GM18873 (cell line): ENCODE measurements around the gene SLC22A1.
A peak's percentile ranks its signal among the peaks of the same experiment; 100 is the strongest.
"Not testable (repeated sequence)": the region's sequence is repeated elsewhere in the genome, so short reads cannot be mapped to it uniquely, and the experiment has no call there.

Experiments used
- ATAC-seq: cut with Tn5 transposase; IDR thresholded peaks from one replicate; pipeline ENCODE4 v1.9.1; 2021; ENCODE audit warnings: mild to moderate bottlenecking, moderate library complexity, moderate number of reproducible peaks; ENCODE audit not compliant: unreplicated experiment, low FRiP score

The SLC22A1 gene

DNA sequence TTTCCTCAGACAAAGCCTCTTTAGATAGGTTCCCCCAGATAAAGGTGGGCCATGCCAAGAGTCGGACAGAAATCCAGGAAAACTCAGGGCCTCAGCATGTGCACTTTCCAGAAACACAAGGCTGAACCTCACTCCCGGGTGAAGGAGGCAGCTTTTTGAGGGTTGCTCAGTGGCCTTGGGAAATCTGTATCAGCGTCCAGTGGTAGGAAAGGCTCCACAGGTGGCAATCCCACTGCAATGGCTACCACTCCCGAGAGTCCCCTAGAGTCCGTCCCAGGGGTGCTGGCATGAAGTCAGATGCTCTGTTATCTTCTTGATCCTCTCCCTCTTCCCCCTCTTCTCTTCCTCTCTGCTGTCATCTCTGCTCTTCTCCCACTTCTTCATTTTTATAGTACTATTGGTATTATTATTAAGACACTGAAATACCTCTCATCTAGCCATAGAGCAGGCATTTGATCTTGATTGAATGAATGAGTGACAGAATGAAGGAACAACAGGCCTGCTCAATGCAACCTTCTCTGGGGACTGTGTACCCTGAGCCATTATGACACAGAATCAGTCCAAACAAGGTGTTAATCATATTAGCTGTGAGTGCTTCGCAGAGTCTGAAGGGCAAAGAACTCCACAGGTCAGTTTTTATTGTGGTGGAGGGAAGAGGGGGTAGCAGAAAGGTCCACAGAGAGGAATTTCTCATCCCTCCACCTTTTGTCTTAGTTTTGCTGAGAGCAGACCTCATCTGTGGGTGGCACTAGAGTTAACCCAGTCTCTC, 13.3 kb downstream of the SLC22A1 start:
- no peak for ATAC-seq

DNA sequence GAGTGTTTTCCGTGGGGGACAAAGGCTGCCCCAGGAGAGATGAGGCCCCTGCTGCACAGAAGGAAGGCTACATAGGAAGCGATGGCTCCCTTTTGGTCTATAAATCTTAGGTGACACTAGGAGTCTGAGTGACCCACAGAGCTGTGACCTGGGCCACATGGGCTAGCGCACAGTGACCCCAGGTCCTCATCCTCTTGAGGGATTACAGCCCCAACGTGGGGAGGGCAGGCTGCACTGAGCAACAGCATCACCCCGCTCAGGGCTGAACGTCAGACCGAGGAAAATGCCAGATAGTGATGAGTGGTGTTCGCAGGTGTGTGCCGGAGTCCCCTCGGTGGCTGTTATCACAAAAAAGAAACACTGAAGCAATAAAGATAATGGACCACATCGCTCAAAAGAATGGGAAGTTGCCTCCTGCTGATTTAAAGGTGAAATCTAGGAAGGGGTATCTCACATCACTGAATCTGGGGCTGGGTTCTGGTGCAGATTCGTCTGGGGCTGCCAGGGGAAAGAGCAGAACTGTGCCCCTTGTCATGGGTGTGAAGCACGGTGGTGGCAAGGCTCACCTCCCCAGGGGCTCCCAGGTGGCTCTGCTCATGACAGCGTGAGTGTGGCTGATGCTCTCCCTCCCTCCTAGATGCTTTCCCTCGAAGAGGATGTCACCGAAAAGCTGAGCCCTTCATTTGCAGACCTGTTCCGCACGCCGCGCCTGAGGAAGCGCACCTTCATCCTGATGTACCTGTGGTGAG, 14.5 kb downstream of the SLC22A1 start:
- ATAC-seq = no peak

DNA sequence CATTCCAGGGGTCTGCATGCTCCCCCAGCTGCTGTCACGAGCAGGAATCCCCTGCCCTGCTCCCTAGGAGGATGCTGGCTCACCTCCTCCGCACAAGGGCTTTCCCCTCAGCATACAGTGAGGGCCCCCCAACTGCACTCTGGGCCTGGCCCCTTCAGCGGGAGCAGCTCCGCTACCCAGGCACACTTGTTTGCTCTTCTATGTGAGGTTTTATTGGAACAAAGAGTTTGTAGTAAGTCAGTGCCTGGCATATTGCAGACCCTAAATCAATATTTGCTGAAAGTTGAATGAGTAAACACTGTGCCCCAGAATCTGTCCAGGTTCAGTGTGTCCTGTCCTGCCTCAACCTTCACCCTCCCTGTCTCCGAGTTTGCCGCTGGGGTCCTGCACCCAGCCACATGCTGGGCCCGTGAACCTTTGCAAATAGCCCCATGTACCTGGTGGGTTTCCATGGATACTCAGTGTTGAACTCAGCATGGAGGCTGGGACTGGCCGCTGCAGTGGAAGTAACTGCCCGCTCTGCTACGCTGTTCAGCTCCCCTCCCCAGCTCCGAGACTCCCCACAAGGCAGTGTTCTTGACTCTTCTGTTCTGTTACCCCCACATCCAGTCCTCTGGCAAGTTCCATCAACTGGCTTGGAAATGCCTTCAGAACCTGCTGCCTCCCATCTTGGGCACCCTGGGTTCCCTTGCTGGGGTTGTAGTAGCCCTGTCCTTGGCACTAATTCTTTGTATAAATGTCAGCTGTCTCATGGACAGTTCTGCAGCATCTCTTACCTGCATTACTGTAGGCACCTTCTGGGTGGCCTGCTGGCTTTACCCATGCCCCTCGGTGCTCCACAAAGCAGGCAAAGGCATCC, 15.7 kb downstream of the SLC22A1 start:
- ATAC-seq = no peak

DNA sequence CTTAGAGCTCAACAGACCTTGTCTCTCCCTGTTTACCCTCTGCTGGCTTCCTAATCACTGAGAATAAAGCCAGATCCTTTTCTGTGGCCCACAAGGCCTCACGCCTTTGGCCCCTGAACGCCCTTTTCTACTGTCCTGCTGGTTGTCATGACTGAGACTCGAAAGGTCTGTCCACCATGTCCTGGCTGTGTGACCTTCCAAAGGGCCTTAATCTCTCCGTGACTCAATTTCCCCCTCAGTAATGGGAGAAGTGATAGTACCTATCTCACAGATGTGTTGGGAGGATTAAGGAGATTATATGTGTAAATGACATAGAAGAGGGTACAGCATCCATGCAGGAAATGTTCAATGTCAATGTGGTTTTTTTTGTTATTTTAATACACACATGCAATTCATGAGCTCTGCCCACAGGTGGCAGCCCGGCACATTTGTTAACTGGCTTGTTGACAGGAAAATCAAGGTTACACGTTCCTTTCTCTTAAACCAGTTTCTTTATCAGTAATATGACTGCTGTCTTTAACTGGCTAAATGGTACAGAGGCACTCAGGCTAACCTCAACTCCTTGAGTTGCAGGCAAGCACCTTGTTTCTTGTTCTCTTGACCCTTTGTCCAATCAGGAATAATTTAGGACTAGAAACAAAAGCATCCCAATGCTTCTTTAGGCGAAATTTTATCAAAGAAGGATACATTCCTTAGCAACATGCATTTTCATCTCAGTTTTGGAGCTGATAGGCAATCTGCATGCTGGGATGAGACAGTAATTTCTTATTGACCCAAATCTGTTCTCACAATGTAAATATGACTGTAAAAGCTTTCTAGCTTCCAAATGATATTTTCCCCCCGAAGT, 16.6 kb downstream of the SLC22A1 start:
- peak; percentile 35 for ATAC-seq

DNA sequence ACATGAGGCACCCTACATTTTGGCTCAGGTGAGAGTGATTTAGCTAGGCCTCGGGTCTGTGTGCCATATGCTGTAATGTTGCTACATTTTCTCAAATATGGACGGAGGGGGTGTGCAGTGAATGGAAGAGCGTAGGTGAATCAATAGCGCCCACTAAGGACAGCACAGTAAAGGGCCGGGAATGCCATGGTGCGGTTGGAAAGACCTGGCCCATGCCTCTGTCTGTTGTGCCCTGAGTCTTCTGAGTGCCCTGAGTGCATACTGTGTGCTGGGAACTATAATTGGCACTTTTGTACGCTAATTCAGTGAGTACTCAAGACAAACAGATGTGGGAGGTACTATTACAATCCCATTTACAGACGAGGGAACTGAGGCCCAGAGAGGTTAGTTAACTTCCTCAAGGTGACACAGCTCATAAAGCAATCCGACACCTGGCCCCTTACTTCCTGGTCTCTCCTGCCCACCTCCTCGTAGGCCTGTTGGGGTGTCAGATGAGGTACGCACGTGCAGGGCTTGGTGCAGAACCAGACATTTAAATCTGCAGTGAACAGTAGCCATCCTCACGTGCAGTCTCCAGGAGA, 17.3 kb downstream of the SLC22A1 start:
- ATAC-seq = no peak

DNA sequence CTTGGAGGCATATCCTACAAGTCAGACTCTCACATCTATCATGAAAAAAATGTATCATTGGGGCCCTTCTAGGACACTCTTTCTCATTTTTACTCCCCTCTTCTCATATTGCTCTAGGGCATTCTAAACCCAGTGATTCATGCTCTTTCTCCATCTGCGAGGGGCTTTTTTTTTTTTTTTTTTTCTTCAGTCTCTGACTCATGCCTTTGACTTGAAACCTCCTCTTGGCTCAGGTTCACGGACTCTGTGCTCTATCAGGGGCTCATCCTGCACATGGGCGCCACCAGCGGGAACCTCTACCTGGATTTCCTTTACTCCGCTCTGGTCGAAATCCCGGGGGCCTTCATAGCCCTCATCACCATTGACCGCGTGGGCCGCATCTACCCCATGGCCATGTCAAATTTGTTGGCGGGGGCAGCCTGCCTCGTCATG, 17.8 kb downstream of the SLC22A1 start:
- no peak for ATAC-seq

DNA sequence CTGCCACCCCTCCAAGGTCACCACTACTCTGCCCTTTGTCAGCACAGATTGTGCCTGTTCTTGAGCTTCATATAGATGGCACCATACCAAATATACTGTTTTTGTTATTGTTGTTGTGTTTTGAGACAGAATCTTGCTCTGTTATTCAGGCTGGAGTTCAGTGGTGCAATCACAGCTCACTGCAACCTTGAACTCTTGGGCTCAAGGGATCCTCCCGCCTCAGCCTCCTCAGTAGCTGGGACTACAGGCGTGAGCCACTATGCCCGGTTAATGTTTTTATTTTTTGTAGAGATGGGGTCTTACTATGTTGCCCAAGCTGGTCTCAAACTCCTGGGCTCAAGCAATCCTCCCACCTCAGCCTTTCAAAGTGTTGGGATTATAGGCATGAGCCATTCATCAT, 18.9 kb downstream of the SLC22A1 start:
- not testable (repeated sequence) for ATAC-seq

DNA sequence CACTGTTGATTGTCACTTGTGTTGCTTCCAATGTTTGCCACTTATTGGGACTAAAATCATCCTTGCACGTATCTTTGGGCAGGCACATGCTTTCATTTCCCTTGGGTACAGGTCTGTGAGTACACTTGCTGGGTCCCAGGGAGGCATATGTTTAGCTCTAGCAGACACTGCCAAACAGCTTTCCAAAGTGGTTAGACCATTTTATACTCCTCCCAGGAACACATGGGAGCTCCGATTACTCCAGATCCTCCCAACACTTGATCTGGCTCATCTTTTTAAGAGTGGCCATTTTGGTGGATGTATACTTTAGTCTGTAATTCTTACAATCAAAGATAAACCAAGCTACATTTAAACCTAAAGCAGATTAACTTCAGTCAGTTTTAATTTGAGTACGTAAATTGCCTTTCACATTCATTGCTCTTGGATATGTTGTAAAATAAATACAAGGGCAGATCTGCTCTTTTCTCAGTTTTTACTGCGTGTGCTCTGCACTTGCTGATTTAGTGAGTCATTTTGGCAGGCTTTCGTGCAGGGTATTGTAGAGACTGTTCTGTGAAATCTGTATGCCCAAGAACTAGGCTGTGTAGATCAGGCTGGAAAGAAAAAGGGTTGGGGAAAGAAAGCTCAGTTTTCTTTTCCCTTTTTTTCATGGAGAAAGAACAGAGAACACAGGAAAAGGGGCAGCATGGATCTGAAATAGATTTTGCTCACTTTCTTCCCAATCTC, 19.5 kb downstream of the SLC22A1 start:
- ATAC-seq = no peak

DNA sequence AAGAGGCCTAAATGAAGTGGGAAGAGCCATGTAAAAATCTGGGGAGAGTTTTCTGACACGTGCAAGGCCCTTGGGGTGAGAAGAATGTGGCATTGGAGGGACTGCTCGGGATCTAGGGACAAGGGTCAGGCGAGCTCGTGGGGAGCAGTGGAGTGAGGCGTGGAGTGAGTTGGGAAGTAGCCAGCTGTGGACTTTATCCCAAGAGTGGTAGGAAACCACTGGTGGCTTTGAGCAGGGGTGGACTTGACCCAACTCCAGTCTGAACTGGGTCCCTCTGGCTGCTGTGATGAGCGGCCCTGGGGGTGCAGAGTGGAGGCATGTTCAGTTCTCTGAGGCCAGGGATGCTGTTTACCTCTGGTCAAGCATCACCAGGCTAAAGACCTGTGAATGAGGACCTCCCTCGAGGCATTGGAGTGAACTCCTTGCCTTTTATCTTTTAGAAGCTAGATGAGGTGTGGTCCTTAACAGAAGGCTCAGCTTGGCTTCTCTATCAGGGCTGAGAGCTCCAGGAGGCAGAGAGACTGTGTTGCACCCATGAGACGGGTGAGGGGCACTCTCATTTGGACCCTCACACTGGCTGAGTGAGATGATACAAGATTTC, 20.6 kb downstream of the SLC22A1 start:
- ATAC-seq = no peak

DNA sequence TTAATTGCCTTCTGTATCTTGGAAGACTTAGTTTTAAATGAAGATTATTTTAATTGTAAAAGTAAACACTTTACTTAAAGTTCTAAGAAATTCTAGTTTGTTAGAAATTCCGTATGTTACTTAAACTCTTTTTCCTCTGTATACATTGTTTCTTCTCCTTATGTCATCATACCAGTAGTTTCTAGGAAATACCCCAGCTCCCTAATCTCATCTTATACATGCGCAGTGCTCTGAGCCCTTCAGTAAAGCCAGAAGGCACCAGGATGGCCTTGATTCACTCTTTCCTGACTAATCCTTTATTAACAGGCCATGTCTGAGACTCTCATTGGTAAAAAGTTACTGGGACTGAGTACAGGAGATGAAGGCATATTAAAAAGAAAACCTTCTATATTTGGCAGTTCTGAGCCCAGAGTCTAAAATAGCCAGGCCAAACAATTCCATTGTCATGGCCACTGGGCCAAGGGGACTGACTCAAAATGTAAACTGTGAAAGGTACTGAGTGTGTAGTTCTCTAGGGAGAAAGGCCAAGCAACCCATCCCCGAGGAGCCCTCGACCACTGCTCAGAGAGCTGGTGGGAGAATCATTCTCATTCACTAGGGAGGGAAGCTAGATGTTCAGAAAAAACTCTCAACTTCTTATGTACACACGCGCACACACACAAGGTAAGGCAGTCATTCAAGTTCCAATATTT, 25.0 kb downstream of the SLC22A1 start:
- ATAC-seq = no peak

DNA sequence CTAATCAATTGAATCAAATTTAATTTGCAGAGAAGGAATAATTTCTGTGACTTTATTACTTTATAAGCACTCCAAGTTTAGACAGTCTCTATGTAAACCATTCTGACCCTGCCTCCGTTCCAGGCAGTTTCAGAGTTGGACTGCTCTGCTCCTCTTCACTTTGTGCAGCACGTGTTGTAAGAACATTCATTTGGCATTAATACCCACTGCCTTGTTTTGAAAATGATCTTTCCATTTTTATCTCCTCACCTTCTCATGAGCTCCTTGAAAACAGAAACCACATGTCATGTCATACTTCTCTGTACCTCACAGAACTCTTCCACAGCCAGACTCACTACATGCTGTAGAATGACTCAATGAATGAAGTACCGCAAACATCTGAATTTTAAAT, 25.5 kb downstream of the SLC22A1 start:
- ATAC-seq = no peak

DNA sequence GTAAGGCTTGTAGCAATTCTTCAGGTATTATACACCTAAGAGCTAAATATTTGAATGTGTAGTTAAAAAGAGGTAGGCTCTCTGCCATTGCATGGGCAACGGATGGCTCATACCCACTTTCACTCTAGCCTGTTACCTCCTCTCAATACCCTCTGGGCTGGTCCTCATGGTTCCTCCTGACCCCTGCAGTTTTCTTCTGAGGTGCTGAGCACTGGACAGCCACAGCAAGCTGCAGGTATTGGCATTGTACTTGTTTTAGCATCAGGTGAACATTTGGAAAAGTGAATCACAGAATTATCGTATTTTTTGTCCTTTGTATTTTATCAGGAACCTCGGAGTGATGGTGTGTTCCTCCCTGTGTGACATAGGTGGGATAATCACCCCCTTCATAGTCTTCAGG, 32.9 kb downstream of the SLC22A1 start:
- no peak for ATAC-seq

DNA sequence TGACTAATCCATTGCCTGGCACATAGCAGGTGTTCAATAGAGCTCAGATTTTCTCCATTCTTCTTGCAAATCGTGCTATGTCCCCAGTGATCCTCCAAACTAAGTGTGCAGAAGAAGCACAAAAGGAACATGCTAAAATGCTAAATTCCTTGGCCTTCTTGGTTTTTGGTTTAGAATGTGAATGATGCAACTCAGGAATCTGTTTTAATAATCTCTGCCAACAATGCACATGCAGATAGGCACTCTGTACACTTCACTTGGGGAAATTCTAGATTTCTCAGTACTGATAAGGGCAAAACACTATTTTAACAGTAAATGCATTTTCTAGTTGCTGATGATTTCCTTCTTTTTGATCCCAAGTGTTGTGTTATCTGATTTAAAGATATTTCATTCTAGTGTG, 35.2 kb downstream of the SLC22A1 start:
- no peak for ATAC-seq

DNA sequence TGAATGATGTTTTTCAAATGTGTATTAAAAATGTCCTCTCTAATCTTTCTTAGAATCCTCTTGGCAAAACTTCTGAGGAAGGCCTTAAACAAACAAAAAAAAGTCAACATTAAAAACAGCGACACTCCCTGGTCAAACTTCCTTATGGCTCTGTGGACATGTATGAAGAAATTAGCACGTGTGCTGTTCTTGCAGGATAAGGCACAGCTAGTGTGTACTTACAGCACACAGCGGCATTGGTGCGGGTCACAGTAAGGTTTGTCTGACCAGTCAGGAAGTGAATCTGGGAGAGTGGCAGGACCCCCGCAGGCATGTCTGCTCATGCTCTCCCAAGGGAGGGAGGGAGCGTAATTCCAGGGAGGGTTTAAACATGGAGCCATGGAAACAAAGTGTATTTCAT, 38.8 kb downstream of the SLC22A1 start:
- no peak for ATAC-seq

DNA sequence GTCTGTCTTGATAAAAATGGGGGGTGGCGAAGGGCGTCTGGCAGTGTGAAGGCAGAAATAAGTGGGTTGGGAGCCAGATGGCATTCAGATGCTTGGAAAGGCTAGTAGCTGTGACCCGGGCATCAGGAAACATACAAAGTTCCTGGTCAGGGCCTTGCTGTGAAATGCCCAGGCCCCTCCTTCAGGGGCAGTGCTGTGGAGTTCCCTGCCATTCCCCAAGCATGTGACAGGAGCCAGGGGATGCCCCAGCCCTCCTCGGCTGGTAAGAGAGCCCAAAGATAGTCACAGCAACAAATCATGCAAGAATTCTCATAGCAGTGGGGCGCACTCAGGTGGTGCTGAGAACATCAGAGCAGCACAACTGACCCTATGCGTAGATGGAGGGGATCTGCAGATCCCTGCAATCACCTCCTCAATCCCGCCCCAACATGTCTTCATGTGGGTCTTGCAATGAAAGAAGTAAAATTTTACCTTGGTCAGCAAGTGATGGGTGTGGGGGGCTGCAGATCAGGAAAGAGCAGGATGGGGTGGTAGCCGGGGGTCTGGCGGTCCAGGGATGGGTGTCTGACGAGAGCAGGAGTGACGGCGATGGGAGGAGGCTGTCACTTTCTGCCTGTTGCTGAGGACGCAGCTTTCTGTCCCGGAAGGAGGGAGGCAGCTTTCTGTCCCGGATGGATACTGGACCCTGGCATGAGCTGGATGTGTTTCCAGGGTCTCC, 39.5 kb downstream of the SLC22A1 start:
- no peak for ATAC-seq

DNA sequence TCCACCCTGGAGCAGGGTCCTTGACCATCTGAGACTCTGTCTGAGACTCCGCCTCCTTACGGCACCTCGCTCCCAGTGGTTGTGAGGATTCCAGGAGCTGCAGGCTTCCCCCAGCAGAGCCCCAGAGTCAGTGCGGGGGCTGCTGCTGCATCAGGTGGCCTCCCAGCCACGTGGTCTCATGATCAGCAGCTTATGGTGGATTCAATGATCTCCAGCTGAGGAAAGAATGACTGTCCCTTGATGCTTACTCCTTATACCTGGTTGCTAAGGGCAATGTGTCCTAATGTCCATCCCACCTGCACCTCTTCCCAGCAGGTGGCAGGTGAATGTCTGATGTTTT, 40.0 kb downstream of the SLC22A1 start:
- ATAC-seq = no peak

DNA sequence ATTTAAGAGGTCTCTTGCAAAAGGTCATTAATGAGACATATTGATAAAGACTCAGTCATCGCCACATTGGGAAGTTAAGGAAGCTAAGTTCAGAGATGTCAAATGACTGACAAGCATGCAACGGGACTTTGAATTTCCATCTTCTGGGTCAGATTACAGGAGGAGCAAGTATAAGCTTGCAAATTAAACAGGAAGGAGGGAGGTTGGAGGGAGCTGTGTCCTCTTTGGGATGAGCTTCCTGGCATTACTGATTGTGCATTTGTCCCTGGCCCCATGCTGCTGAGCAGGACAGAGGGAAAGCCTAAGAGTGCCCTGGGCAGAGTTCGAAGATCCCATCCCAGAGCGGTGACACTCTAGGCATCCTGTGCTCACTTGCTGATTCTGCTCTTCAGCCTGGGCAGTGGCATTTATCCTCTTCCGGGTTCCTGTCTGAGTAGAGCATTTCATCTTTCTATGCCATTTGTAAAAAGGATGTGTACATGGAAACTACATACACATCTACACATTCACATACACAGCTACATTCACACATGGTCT, 40.5 kb downstream of the SLC22A1 start:
- ATAC-seq = no peak
